Hepatocyte (in vitro differentiated cells): ENCODE measurements around the gene POU4F1. TPM values are rescaled to one million over a fixed set of nuclear protein-coding genes. Genes with fewer than 3 reads are reported as not detected.

Experiments used
- DNase-seq: peaks from one replicate; pipeline ENCODE4 v3.0.0-alpha.2; 2016; ENCODE audit warnings: low spot score
- H2AFZ ChIP-seq: fragments of 200-600 bp; sonication (generic); 2 replicates; pipeline ENCODE4 v1.6.0; 2016; ENCODE audit warnings: antibody characterized with exemption, mild to moderate bottlenecking
- H3K27ac ChIP-seq: fragments of 200-600 bp; sonication (generic); 2 replicates; pipeline ENCODE4 v1.5.1; 2016; ENCODE audit warnings: mild to moderate bottlenecking
- H3K27me3 ChIP-seq: fragments of 200-600 bp; sonication (generic); 2 replicates; pipeline ENCODE4 v1.6.1; 2016
- H3K36me3 ChIP-seq: fragments of 200-600 bp; sonication (generic); replicated peaks from 2 replicates; pipeline ENCODE4 v1.5.1; 2016; ENCODE audit warnings: low read depth; ENCODE audit not compliant: insufficient read depth
- H3K4me1 ChIP-seq: fragments of 200-600 bp; sonication (generic); 2 replicates; pipeline ENCODE4 v1.5.1; 2016; ENCODE audit warnings: mild to moderate bottlenecking, moderate library complexity; ENCODE audit not compliant: insufficient read depth
- H3K4me2 ChIP-seq: fragments of 200-600 bp; sonication (generic); 2 replicates; pipeline ENCODE4 v1.6.0; 2016
- H3K4me3 ChIP-seq: fragments of 200-600 bp; sonication (generic); 2 replicates; pipeline ENCODE4 v1.5.1; 2016; ENCODE audit warnings: mild to moderate bottlenecking
- H3K79me2 ChIP-seq: fragments of 200-600 bp; sonication (generic); 2 replicates; pipeline ENCODE4 v1.6.0; 2017; ENCODE audit warnings: mild to moderate bottlenecking
- H3K9me2 ChIP-seq: fragments of 200-600 bp; sonication (generic); replicated peaks from 2 replicates; pipeline ENCODE4 v1.6.0; 2017; ENCODE audit warnings: mild to moderate bottlenecking; ENCODE audit not compliant: insufficient read depth
- H3K9me3 ChIP-seq: fragments of 200-600 bp; sonication (generic); 2 replicates; pipeline ENCODE4 v1.5.1; 2016; ENCODE audit warnings: low read depth, mild to moderate bottlenecking
- H4K20me1 ChIP-seq: fragments of 200-600 bp; sonication (generic); 2 replicates; pipeline ENCODE4 v1.6.0; 2016; ENCODE audit warnings: mild to moderate bottlenecking; ENCODE audit not compliant: insufficient read depth, poor library complexity, severe bottlenecking
- EZH2 ChIP-seq: fragments of 200-600 bp; sonication (generic); IDR thresholded peaks from 2 replicates; pipeline ENCODE4 v1.6.1; 2016; ENCODE audit warnings: antibody characterized with exemption, mild to moderate bottlenecking, borderline replicate concordance
- EZH2phosphoT487 ChIP-seq: fragments of 200-600 bp; sonication (generic); IDR thresholded peaks from one replicate; pipeline ENCODE4 v1.6.1; 2018; ENCODE audit warnings: antibody characterized with exemption, mild to moderate bottlenecking, low read depth, moderate library complexity; ENCODE audit not compliant: unreplicated experiment, severe bottlenecking
- WGBS: methylation state at CpG from one replicate; pipeline ENCODE4 v1.1.6; 2016; ENCODE audit warnings: low lambda C conversion rate; ENCODE audit errors: missing lambda C conversion rate; 5-methylcytosine and 5-hydroxymethylcytosine counted together
- polyA plus RNA-seq: library from polyadenylated mRNA; unstranded; fragments of >200 nt; fragmentation: Nextera tagmentation; extraction: Ambion mirVana; gene quantifications from 2 replicates; pipeline ENCODE4 v1.2.1, GENCODE V29; 2016
- total RNA-seq: library from RNA; depleted of rRNA; stranded (reverse); fragments of >200 nt; gene quantifications from 2 replicates; pipeline ENCODE4 v1.2.3, GENCODE V29; 2014
- TF ChIP-seq, protein P1 (sequence below): fragments of 200-600 bp; sonication (generic); IDR thresholded peaks from 2 replicates; pipeline ENCODE4 v1.5.1; 2016; ENCODE audit warnings: antibody characterized with exemption, mild to moderate bottlenecking; ENCODE audit not compliant: poor library complexity

Gene POU4F1
- total and polyA plus RNA-seq, 2 experiments from 2014 or later, result 0.16 to 0.17 TPM

DNA sequence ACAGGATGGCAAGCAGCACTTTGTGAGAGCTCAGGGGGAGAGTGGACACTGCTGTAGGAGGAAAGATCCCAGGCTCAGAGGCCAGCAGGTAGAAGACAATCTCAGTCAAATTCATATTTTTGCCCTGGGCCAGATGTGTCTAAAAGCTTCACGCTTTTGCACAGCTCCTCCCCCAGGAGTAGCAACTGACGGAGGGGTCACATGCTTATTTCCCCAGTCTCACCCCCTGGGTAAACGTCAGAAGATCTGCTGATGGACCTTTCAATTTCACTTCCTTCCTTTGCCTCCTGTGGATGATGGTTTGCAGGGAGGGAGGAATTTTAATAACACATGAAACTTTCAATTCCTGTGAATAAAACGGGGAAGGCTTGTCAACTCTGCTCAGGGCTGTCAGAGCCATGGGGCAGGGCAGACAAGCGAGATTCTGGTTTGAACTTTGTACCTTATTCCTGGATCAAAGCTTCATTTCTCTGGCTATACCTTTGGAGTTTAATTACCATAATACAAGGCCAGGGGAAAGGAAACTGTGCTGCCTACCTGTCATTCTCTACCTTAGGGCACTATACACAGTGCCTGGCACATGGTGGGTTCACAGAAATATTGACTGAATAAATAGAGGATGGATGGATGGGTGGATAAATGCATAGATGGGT, 41.0 kb downstream of the POU4F1 start:
- H3K27ac ChIP-seq, result no peak overlapping the region
- DNase-seq, result no peak

More for the DNA sequence above, 41.0 kb downstream of the POU4F1 start:
- H3K9me2 ChIP-seq, result no peaks in the 10 kb centered on the region
- TF ChIP-seq, protein P1, sequence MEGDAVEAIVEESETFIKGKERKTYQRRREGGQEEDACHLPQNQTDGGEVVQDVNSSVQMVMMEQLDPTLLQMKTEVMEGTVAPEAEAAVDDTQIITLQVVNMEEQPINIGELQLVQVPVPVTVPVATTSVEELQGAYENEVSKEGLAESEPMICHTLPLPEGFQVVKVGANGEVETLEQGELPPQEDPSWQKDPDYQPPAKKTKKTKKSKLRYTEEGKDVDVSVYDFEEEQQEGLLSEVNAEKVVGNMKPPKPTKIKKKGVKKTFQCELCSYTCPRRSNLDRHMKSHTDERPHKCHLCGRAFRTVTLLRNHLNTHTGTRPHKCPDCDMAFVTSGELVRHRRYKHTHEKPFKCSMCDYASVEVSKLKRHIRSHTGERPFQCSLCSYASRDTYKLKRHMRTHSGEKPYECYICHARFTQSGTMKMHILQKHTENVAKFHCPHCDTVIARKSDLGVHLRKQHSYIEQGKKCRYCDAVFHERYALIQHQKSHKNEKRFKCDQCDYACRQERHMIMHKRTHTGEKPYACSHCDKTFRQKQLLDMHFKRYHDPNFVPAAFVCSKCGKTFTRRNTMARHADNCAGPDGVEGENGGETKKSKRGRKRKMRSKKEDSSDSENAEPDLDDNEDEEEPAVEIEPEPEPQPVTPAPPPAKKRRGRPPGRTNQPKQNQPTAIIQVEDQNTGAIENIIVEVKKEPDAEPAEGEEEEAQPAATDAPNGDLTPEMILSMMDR, result no peak
- no peak for TF ChIP-seq EZH2phosphoT487
- TF ChIP-seq EZH2, result no peak
- no peak overlapping the region for H3K4me3 ChIP-seq
- no peaks in the 10 kb centered on the region for H3K79me2 ChIP-seq
- no peaks in the 10 kb centered on the region for H3K4me1 ChIP-seq
- H3K27me3 ChIP-seq, result no peaks in the 10 kb centered on the region
- H2AFZ ChIP-seq, result no peak overlapping the region
- no peak overlapping the region for H3K4me2 ChIP-seq
- no peaks in the 10 kb centered on the region for H3K36me3 ChIP-seq
- 49% methylated on average over 5 of the region's 5 CpGs for WGBS
- no peaks in the 10 kb centered on the region for H3K9me3 ChIP-seq
- H4K20me1 ChIP-seq, result no peaks in the 10 kb centered on the region

Other genes starting within 250 kb of the POU4F1 start
- 14.3 and 17.6 TPM in 2 replicates for gene OBI1, start 55.6 kb upstream of the POU4F1 start, total RNA-seq
- 5.3 and 9.4 TPM in 2 replicates for gene OBI1, start 55.6 kb upstream of the POU4F1 start, polyA plus RNA-seq